Measurements from ENCODE around the gene MUC21. TPM values are rescaled to one million over a fixed set of nuclear protein-coding genes. Genes with fewer than 3 reads are reported as not detected.

The MUC21 gene
- polyA plus RNA-seq, 3 donors = not detected

DNA sequence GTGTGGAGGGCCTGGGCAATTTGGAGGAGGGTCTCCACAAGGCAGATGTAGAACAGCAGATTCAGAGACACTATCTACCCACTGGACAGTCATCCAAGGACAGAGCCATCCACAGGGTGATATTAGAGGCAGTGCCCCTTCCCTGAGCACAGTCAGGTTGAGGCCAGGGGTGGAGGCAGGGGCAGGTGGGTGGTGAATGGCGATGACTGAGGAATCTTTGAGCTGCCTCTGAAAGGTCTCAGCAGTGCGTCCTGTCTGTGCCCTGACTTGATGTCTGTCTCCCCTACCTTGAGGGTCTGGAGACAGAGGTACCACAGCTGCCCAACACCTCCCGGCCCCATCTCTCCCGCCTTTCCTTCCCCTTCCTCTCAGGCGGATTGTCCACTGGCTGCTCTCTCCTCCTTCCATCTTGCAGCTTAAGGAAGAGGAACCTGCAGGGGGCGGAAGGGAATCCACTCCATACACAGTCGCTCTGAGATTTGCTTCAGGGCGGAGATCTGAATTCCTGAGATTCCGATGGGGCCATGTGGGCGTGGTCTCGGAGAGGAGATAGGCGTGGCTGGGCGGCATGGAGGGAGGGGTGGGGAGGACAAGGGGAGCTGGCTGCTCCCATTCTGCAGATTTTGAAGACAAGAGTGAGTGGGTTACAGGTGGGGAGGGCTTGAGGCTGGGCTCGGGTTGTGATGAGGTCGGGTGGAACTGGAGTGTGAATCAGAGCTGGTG lies 41.0 kb upstream of the MUC21 start:
- no peak overlapping the region for H3K4me3 ChIP-seq (replicated peaks in 1 of 3; ENCODE audit: low read depth in 2 of 3, low read length in 3 of 3)
- no peaks in the 10 kb centered on the region for H3K36me3 Mint-ChIP-seq
- H3K9me3 ChIP-seq (replicated peaks in 1 of 2; ENCODE audit: control insufficient read depth in 1 of 2, insufficient read depth in 1 of 2, low read length in 2 of 2) = no peaks in the 10 kb centered on the region
- no peaks in the 10 kb centered on the region for H3K36me3 ChIP-seq (replicated peaks in 1 of 2; ENCODE audit: control insufficient read depth in 1 of 2, insufficient read depth in 2 of 2, low read length in 2 of 2)
- H3K9ac ChIP-seq (ENCODE audit: insufficient read depth, low read length, poor library complexity, severe bottlenecking) = no peak overlapping the region
- peaks cover 7 to 16% of the 10 kb centered on the region in 2 donors for H3K27me3 ChIP-seq (ENCODE audit: control insufficient read depth in 2 of 2, insufficient read depth in 2 of 2, low read length in 2 of 2)
- peak; percentile 17 for TF ChIP-seq CTCF (IDR thresholded peaks at IDR 0.05)
- no peak overlapping the region for H2AFZ ChIP-seq (ENCODE audit: insufficient read depth, low read depth, low read length, poor library complexity, severe bottlenecking)
- H3K4me2 ChIP-seq (replicated peaks; ENCODE audit: extremely low read depth, low read length, poor library complexity, severe bottlenecking) = no peak overlapping the region
- no peaks in the 10 kb centered on the region for H3K79me2 ChIP-seq (ENCODE audit: insufficient read depth, low read length)
- H3K27me3 Mint-ChIP-seq (ENCODE audit: low read depth in 3 of 3) = peaks cover 23 to 48% (median 30%) of the 10 kb centered on the region in 3 donors
- intact Hi-C loops (cut with micrococcal nuclease) = no loop called here
- WGBS (ENCODE audit: insufficient coverage) = 12% methylated on average over 9 of the region's 15 CpGs
- peak in 2 of 3 donors; percentile 9 to 30 for DNase-seq
- no peaks in the 10 kb centered on the region for H3K4me1 ChIP-seq (ENCODE audit: control insufficient read depth in 1 of 2, insufficient read depth in 2 of 2, low read length in 2 of 2)
- peak overlapping the region in 1 of 2 donors; percentile 33 for H3K4me3 Mint-ChIP-seq
- no peaks in the 10 kb centered on the region for H4K20me1 ChIP-seq (ENCODE audit: insufficient read depth, low read length)
- H3K27ac ChIP-seq (ENCODE audit: low read depth in 1 of 2, low read length in 2 of 2) = no peak overlapping the region
- peaks cover 0 to 2% (median 0%) of the 10 kb centered on the region in 7 donors for H3K9me3 Mint-ChIP-seq
- peaks cover 9% of the 10 kb centered on the region for H3K4me1 Mint-ChIP-seq
- no peak overlapping the region for H3K27ac Mint-ChIP-seq

- DNase-seq = no peak
- no peak for TF ChIP-seq CTCF (IDR thresholded peaks at IDR 0.05)
- H3K9ac ChIP-seq (ENCODE audit: insufficient read depth, low read length, poor library complexity, severe bottlenecking) = no peak overlapping the region
- no peak overlapping the region for H3K4me3 ChIP-seq (replicated peaks in 1 of 3; ENCODE audit: low read depth in 2 of 3, low read length in 3 of 3)
- H3K4me1 Mint-ChIP-seq = peaks cover 4% of the 10 kb centered on the region
- H3K36me3 ChIP-seq (replicated peaks in 1 of 2; ENCODE audit: control insufficient read depth in 1 of 2, insufficient read depth in 2 of 2, low read length in 2 of 2) = no peaks in the 10 kb centered on the region
- H3K27me3 Mint-ChIP-seq (ENCODE audit: low read depth in 3 of 3) = peaks cover 29 to 57% (median 30%) of the 10 kb centered on the region in 3 donors
- H4K20me1 ChIP-seq (ENCODE audit: insufficient read depth, low read length) = no peaks in the 10 kb centered on the region
- no peak overlapping the region for H3K27ac Mint-ChIP-seq
- no peaks in the 10 kb centered on the region for H3K9me3 ChIP-seq (replicated peaks in 1 of 2; ENCODE audit: control insufficient read depth in 1 of 2, insufficient read depth in 1 of 2, low read length in 2 of 2)
- H3K36me3 Mint-ChIP-seq = no peaks in the 10 kb centered on the region
- H3K4me2 ChIP-seq (replicated peaks; ENCODE audit: extremely low read depth, low read length, poor library complexity, severe bottlenecking) = no peak overlapping the region
- peaks cover 0 to 4% (median 0%) of the 10 kb centered on the region in 7 donors for H3K9me3 Mint-ChIP-seq
- intact Hi-C loops (cut with micrococcal nuclease) = no loop called here
- H3K4me3 Mint-ChIP-seq = no peak overlapping the region
- no peaks in the 10 kb centered on the region for H3K79me2 ChIP-seq (ENCODE audit: insufficient read depth, low read length)
- H2AFZ ChIP-seq (ENCODE audit: insufficient read depth, low read depth, low read length, poor library complexity, severe bottlenecking) = no peak overlapping the region
- peaks cover 7 to 16% of the 10 kb centered on the region in 2 donors for H3K27me3 ChIP-seq (ENCODE audit: control insufficient read depth in 2 of 2, insufficient read depth in 2 of 2, low read length in 2 of 2)
- WGBS (ENCODE audit: insufficient coverage) = no CpG with 5 or more reads among the region's 4 CpGs
- no peaks in the 10 kb centered on the region for H3K4me1 ChIP-seq (ENCODE audit: control insufficient read depth in 1 of 2, insufficient read depth in 2 of 2, low read length in 2 of 2)
- H3K27ac ChIP-seq (ENCODE audit: low read depth in 1 of 2, low read length in 2 of 2) = no peak overlapping the region
These were observed 39.5 kb upstream of the MUC21 start for GRCh38 chr6:30944051-30944450.
